NCI-H510A (cell line): ENCODE data around the gene DDIT4.
"Not testable (repeated sequence)": the region's sequence is repeated elsewhere in the genome, so short reads cannot be mapped to it uniquely, and the experiment has no call there.

ENCODE experiments used
- DNase-seq: peaks from one replicate; lab custom pipeline; 2025; lab: John Stamatoyannopoulos, UW

Gene DDIT4

DNA sequence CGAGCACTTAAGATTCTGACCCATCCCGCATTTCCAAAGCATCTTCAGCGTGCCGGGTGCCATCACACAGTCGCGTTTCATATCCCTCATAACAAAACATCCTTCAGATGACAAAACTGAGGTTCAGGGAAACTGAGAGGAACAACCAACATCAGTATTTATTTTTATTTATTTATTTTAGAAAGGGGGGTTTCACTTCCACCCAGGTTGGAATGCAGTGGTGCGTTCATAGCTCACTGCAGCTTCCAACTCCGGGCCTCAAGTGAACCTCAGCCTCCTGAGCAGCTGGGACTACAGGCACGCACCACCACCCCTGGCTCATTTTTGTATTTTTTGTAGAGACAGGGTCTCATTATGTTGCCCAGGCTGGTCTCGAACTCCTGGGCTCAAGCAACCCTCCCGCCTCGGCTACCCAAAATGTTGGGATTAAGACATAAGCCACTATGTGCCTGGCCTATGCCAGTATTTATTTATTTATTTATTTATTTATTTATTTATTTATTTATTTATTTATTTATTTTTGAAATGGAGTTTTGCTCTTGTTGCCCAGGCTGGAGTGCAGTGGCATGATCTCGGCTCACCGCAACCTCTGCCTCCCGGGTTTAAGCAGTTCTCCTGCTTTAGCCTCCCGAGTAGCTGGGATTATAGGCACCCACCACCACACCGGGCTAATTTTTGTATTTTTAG lies 24.4 kb upstream of the DDIT4 start:
- DNase-seq, result not testable (repeated sequence)

GRCh38 chr10:72250666-72251065 lies 23.1 kb upstream of the DDIT4 start:
- no peak for DNase-seq

DNA sequence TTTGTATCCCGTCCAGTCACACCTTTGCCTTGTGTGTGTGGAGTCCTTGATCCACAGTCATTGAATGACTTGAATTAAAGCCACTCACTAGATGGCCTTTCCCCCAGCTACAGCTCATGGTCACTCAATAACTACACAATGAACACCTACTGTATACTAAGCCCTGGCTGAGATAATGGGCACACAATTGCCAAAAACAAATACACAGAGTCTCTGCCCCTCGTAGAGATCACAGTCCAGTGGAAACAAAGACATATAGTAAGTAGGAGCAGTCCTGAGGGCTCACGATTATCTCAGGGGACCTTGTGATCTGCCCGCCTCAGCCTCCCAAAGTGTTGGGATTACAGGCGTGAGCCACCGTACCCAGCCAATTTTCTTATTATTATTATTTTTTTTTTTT lies 22.1 kb upstream of the DDIT4 start:
- no peak for DNase-seq

DNA sequence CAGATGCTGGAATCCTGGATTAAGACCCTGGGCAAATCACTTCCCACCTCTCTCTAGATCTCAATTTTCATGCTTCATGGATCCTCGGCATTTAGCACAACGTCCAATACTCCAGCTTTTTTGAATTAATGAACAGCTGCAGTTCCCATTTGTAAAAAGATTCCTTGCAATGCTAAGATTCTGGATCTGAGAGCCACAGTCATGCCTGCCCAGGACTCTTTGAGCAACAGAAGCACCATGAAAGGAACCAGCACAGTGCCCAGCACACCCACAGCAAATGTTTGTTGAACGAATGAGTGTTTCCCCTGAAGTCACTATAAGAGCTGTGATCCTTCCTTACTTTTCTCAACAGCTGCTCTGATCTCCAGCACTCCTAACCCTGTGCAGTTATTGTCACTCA lies 20.8 kb upstream of the DDIT4 start:
- DNase-seq, result no peak

- DNase-seq, result no peak
Measured at GRCh38 chr10:72253578-72253977, 20.1 kb upstream of the DDIT4 start.

DNA sequence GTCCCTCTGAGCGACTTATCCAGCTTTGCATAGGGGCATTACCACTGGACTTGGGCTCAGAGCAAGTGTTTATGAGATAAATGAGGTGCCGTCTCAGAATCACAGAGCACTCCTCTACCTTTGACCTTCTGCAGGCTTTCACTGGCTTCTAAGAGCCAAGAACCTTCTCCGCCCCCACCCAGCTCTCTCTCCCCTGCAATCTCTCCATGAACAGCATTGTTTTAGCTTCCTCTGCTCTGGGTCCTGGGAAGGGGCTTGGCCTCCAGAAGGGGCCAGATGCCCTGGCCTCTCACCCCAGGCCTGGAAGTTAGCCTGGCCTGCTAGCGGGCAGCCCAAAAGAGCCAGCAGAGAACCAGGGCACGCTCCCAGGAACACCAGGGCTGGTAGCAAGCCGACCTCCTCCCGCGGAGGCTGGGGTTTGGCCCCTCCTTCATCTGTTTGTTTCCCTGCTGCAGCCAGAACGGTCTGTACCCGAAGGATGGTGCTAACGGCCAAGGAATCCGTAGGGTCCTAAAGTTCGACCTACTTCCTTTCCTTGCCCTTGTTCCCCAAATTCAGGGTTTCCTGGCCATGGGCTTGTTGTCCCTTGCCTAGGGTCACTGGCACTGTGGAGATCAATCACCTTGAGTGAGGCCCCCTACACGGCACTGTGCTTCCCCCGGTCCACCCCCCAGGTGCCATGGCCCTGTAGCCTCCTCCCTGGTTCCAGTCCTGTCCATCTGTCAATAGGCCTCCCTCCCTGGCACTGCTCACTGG lies 18.7 kb upstream of the DDIT4 start:
- peak; percentile 38 for DNase-seq

DNA sequence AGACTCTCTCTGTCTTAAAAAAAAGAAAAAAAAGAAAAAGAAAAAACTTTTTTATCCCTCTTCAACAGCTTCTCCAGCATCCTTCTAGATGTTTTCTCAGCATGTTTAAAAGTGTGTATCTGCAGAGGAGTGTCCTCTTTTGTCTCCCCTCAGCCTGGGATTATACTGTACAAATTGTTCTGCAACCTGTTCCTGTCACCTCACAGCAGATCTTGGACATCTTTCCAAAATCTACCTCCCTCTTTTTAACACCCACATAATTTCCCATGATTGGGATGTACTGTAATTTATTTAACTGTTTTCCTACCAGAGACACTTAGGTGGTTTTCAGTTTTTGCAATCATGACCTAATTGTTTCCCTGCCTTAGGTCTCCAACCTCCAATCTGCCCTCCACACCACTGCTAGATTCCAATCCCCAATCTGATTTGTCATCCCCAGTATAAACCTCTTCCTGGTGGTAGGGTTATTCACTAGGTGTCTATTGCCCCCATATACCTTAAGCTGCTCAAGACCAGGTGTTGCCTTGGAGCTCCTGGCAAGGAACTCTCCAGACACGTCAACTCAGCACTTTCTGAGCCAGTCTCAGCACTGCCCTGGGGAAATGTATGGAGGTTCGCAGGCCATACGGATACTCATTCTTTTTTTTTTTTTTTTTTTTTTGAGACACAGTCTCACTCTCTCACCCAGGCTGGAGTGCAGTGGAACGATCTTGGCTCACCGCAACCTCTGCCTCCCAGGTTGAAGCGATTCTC lies 17.6 kb upstream of the DDIT4 start:
- no peak for DNase-seq

DNA sequence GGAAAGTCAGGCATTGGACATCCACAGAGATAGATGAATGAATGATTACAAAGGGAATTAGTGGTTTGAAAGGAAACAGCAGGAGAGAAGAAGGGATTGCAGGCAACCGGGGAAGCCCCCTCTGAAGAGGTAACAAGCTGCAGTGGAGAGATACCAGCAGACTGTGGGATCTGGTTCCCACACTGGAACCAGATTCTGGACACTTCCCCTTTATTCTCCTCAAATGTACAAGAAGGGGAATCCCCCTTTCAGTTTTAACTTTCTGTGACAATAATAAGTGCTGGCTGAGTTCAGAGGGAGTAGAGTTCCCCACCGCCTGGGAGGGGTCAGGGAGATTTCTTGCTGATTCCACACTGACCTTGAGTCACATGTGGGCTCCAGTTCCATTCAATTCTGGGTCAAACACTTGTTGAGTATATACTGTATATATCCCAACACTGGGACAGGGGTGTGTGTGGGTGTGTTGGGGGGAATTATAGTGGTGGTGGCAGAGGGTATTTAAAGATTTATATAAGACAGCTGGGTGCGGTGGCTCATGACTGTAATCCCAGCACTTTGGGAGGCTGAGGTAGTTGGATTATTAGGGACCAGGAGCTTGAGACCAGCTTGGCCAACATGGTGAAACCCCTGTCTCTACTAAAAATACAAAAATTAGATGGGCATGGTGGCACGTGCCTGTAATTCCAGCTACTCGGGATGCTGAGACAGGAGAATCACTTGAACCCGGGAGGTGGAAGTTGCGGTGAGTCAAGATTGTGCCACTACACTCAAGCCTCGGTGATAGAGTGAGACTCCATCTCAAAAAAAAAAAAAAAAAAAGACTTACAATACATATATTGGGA lies 16.5 kb upstream of the DDIT4 start:
- DNase-seq, result no peak

DNA sequence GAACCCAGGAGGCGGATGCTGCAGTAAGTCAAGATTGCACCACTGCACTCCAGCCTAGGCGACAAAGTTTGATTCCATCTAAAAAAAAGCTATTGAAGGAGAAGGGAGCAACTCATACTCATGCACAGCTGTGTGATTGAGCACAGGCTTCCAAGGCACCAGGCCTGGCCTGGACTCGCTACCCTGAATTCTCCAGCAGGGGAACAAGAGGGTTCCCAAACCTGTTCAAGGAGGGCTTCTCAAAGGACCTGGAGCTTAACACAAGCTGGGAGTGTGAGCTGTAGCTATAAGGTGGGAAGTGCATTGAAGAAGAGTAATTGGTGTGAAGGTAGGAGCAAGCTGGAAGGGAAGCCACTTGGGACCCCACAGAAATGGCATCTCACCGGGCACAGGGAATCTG lies 15.1 kb upstream of the DDIT4 start:
- no peak for DNase-seq

- DNase-seq, result no peak
Measured at GRCh38 chr10:72259491-72260238, 14.1 kb upstream of the DDIT4 start.

- DNase-seq, result peak; percentile 8
Measured at GRCh38 chr10:72260239-72260975, 13.3 kb upstream of the DDIT4 start.

GRCh38 chr10:72260976-72261783 lies 12.5 kb upstream of the DDIT4 start:
- DNase-seq, result no peak

GRCh38 chr10:72261784-72262404 lies 11.8 kb upstream of the DDIT4 start:
- no peak for DNase-seq

DNA sequence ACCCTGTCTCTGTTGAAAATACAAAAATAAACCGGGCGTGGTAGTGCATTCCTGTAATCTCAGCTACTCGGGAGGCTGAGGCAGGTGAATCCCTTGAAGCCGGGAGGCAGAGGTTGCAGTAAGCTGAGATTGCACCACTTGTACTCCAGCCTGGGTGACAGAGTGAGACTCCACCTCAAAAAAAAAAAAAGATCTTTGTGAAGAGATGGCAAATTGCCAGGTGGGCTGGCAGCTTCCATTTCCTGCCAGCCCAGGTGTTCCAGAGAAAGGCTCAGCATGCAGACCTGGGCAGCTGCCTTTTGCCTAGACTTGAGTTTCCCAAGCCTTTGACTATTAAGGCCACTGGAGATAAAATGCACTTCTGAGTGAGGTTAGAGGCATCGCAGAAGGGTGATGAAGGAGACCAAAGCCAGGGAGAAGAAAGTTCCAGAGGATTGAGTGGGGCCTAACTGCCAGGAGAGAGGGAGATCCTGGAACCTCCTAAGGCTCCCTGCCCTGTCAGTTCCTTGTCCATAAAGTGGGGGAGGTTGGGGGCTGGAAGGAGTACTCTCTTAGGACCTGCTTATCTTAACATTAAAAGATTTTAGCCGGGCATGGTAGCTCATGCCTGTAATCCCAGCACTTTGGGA lies 10.0 kb upstream of the DDIT4 start:
- DNase-seq, result peak; percentile 92

DNA sequence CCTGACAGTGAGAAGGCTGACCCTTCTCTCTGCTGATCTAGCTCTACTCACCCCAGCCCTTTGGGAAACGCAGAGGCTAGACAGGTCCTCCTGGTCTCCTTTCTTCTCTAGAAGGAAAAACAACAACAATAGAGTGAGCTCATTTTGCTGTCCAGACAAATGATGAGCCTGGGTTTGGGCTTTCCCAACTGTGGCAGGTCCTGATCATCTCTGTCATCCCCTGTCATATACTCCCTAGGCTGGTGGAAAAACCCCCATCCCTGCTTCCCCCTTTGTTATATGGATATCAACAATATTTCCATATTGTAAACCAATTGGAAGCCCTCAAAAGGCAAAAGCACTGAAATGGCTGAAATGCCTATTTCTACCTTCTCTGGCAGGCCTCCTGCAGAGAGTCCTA lies 9.2 kb upstream of the DDIT4 start:
- no peak for DNase-seq

- DNase-seq, result no peak
Measured at GRCh38 chr10:72265508-72265907, 8.2 kb upstream of the DDIT4 start.

DNA sequence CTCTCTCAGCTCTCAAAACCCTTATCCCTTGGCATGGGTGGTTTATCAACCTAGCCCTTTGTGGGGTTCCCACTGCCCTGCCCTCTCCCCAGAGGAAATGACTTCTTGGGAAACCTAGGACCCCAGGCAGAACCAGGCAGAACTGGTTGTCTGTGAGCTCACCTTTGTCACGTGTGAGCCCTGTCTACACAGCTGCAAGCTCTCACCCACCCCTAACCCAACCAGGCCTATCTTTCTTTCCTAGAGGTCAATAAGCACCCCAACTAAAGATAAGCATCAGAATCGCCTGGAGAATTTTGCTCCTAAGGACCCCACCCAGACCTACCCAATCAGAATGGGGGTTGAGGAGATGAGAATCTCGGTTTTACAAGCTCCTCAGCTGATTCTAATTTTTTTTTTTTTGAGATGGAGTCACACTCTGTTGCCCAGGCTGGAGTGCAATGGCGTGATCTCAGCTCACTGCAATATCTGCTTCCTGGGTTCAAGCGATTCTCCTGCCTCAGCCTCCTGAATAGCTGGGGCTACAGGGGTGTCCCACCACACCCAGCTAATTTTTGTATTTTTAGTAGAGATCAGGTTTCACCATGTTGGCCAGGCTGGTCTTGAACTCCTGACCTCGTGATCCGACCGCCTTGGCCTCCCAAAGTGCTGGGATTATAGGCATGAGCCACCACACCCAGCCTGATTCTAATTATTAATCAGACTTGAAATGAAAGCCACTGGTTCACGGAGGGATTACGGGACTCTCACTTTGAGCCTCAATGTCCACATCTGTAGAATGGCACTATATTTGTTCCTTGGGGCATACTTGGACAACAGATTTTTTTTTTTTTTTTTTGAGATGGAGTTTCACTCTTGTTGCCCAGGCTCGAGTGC lies 7.5 kb upstream of the DDIT4 start:
- DNase-seq, result no peak

DNA sequence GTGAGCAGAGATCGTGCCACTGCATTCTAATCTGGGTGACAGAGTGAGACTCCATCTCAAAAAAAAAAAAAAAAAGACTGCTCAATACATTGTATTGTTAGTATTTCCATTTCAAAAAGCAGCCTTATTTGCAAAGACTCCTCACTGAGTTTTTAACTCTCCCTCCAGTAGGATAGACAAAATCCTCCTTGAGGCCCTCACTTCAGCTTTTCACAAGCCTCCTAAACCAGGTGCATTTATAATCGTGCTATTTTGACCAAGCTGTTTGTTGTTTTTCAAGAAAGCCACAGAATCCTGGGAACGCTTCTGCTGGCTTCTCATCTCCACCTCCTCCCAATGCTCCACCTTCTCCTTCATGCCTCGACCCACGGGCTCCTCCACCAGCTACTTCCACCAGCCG lies 6.3 kb upstream of the DDIT4 start:
- DNase-seq, result no peak
